Duodenal mucosa (tissue), 2 donors: ENCODE results near the gene RGL4.

Experiments
- H3K27ac ChIP-seq: one replicate; pipeline ENCODE4 v1.7.0; 2013; ENCODE audit warnings: low read depth, low read length
- H3K27me3 ChIP-seq, 2 donors: one replicate each; pipeline ENCODE4 v1.7.0; 2013; ENCODE audit warnings: low read length in 2 of 2, control low read depth in 1 of 2; ENCODE audit not compliant: insufficient read depth in 2 of 2, control insufficient read depth in 1 of 2
- H3K36me3 ChIP-seq, 2 donors: one replicate each; pipeline ENCODE4 v1.7.0; 2013; ENCODE audit warnings: low read length in 2 of 2, control low read depth in 1 of 2; ENCODE audit not compliant: insufficient read depth in 2 of 2, control insufficient read depth in 1 of 2
- H3K4me1 ChIP-seq, 2 donors: one replicate each; pipeline ENCODE4 v1.7.0; 2013; ENCODE audit warnings: low read length in 2 of 2, control low read depth in 1 of 2; ENCODE audit not compliant: insufficient read depth in 2 of 2, control insufficient read depth in 1 of 2
- H3K4me3 ChIP-seq, 2 donors: one replicate each; pipeline ENCODE4 v1.7.0; 2013; ENCODE audit warnings: low read length in 2 of 2, low read depth in 1 of 2
- H3K9ac ChIP-seq, 2 donors: one replicate each; pipeline ENCODE4 v1.7.0; 2013; ENCODE audit warnings: low read length in 2 of 2, low read depth in 1 of 2
- H3K9me3 ChIP-seq, 2 donors: one replicate each; pipeline ENCODE4 v1.7.0; 2013; ENCODE audit warnings: low read length in 2 of 2, control low read depth in 1 of 2; ENCODE audit not compliant: control insufficient read depth in 1 of 2

The RGL4 gene

GRCh38 chr22:23681026-23681809, 9.6 kb upstream of the RGL4 start:
- Histone ChIP-seq H3K27ac (no peak overlapping the region), H3K4me1 (peaks cover 0 to 4% of the 10 kb centered on the region in 2 donors), H3K4me3 (no peak overlapping the region), H3K27me3 (no peaks in the 10 kb centered on the region), H3K9me3 (no peaks in the 10 kb centered on the region), H3K36me3 (peaks cover 10 to 30% of the 10 kb centered on the region in 2 donors), H3K9ac (no peak overlapping the region)

- Histone ChIP-seq H3K9me3 (no peaks in the 10 kb centered on the region), H3K4me3 (no peak overlapping the region), H3K27me3 (no peaks in the 10 kb centered on the region), H3K9ac (no peak overlapping the region), H3K36me3 (peaks cover 10 to 30% of the 10 kb centered on the region in 2 donors), H3K27ac (no peak overlapping the region), H3K4me1 (no peaks in the 10 kb centered on the region)
Measured at GRCh38 chr22:23682077-23682476, 8.7 kb upstream of the RGL4 start.

- H3K4me3 ChIP-seq: no peak overlapping the region
- H3K36me3 ChIP-seq: peaks cover 10 to 30% of the 10 kb centered on the region in 2 donors
- H3K9ac ChIP-seq: no peak overlapping the region
- H3K27ac ChIP-seq: no peak overlapping the region
- H3K4me1 ChIP-seq: no peaks in the 10 kb centered on the region
- no peaks in the 10 kb centered on the region for H3K27me3 ChIP-seq
- H3K9me3 ChIP-seq: no peaks in the 10 kb centered on the region
Measured at GRCh38 chr22:23682827-23683355, 7.9 kb upstream of the RGL4 start.

- Histone ChIP-seq H3K9me3 (no peaks in the 10 kb centered on the region), H3K36me3 (peaks cover 10 to 31% of the 10 kb centered on the region in 2 donors), H3K4me1 (no peaks in the 10 kb centered on the region), H3K4me3 (no peak overlapping the region), H3K27me3 (no peaks in the 10 kb centered on the region), H3K27ac (no peak overlapping the region), H3K9ac (no peak overlapping the region)
Measured at GRCh38 chr22:23683545-23683944, 7.3 kb upstream of the RGL4 start.

GRCh38 chr22:23684026-23684425, 6.8 kb upstream of the RGL4 start:
- Histone ChIP-seq H3K27ac (no peak overlapping the region), H3K9ac (no peak overlapping the region), H3K36me3 (peaks cover 10 to 33% of the 10 kb centered on the region in 2 donors), H3K4me3 (no peak overlapping the region), H3K27me3 (no peaks in the 10 kb centered on the region), H3K4me1 (no peaks in the 10 kb centered on the region), H3K9me3 (no peaks in the 10 kb centered on the region)

- H3K27me3 ChIP-seq: no peaks in the 10 kb centered on the region
- no peak overlapping the region for H3K27ac ChIP-seq
- H3K36me3 ChIP-seq: peaks cover 10 to 38% of the 10 kb centered on the region in 2 donors
- H3K4me3 ChIP-seq: no peak overlapping the region
- no peaks in the 10 kb centered on the region for H3K9me3 ChIP-seq
- no peak overlapping the region for H3K9ac ChIP-seq
- no peaks in the 10 kb centered on the region for H3K4me1 ChIP-seq
Measured at GRCh38 chr22:23684561-23685031, 6.2 kb upstream of the RGL4 start.

GRCh38 chr22:23685205-23685784, 5.5 kb upstream of the RGL4 start:
- H3K9me3 ChIP-seq: no peaks in the 10 kb centered on the region
- H3K36me3 ChIP-seq: peaks cover 10 to 38% of the 10 kb centered on the region in 2 donors
- H3K27me3 ChIP-seq: no peaks in the 10 kb centered on the region
- H3K4me1 ChIP-seq: no peaks in the 10 kb centered on the region
- no peak overlapping the region for H3K9ac ChIP-seq
- H3K4me3 ChIP-seq: no peak overlapping the region
- no peak overlapping the region for H3K27ac ChIP-seq

GRCh38 chr22:23686416-23687024, 4.3 kb upstream of the RGL4 start:
- Histone ChIP-seq H3K4me3 (no peak overlapping the region), H3K9me3 (no peaks in the 10 kb centered on the region), H3K4me1 (no peaks in the 10 kb centered on the region), H3K27ac (no peak overlapping the region), H3K27me3 (no peaks in the 10 kb centered on the region), H3K9ac (no peak overlapping the region), H3K36me3 (peaks cover 6 to 32% of the 10 kb centered on the region in 2 donors)

GRCh38 chr22:23688121-23688520, 2.7 kb upstream of the RGL4 start:
- Histone ChIP-seq H3K9me3 (no peaks in the 10 kb centered on the region), H3K36me3 (peaks cover 3 to 29% of the 10 kb centered on the region in 2 donors), H3K9ac (no peak overlapping the region), H3K4me3 (no peak overlapping the region), H3K27ac (no peak overlapping the region), H3K4me1 (no peaks in the 10 kb centered on the region), H3K27me3 (no peaks in the 10 kb centered on the region)

GRCh38 chr22:23688571-23688970, 2.2 kb upstream of the RGL4 start:
- no peaks in the 10 kb centered on the region for H3K27me3 ChIP-seq
- no peaks in the 10 kb centered on the region for H3K4me1 ChIP-seq
- H3K27ac ChIP-seq: no peak overlapping the region
- H3K4me3 ChIP-seq: no peak overlapping the region
- no peaks in the 10 kb centered on the region for H3K9me3 ChIP-seq
- no peak overlapping the region for H3K9ac ChIP-seq
- peaks cover under 1 to 29% of the 10 kb centered on the region in 2 donors for H3K36me3 ChIP-seq
